WTC11 (cell line): ENCODE data around the gene PDLIM5.

Experiments used
- ATF2 ChIP-seq: sonication (generic); formaldehyde crosslinking; IDR thresholded peaks from 2 replicates; pipeline ENCODE4 v1.8.1; 2022; ENCODE audit warnings: low read depth, missing genetic modification reagents, borderline replicate concordance
- CREB1 ChIP-seq: sonication (generic); formaldehyde crosslinking; IDR thresholded peaks from 2 replicates; pipeline ENCODE4 v1.8.0; 2023; ENCODE audit warnings: mild to moderate bottlenecking, missing genetic modification reagents
- ESRRA ChIP-seq: sonication (generic); formaldehyde crosslinking; IDR thresholded peaks from 2 replicates; pipeline ENCODE4 v1.8.1; 2022; ENCODE audit warnings: mild to moderate bottlenecking, missing genetic modification reagents, borderline replicate concordance
- RELA ChIP-seq: sonication (generic); formaldehyde crosslinking; IDR thresholded peaks from 2 replicates; pipeline ENCODE4 v1.8.1; 2022; ENCODE audit warnings: missing genetic modification reagents, mild to moderate bottlenecking, borderline replicate concordance
- SMAD3 ChIP-seq: sonication (generic); formaldehyde crosslinking; IDR thresholded peaks from 2 replicates; pipeline ENCODE4 v1.8.0; 2022; ENCODE audit warnings: missing genetic modification reagents, mild to moderate bottlenecking, borderline replicate concordance
- TEAD4 ChIP-seq: sonication (generic); formaldehyde crosslinking; IDR thresholded peaks from 2 replicates; pipeline ENCODE4 v1.8.0; 2022; ENCODE audit warnings: mild to moderate bottlenecking, missing genetic modification reagents
- ZNF317 ChIP-seq: sonication (generic); formaldehyde crosslinking; IDR thresholded peaks from 2 replicates; pipeline ENCODE4 v1.8.1; 2023; ENCODE audit warnings: low read depth, mild to moderate bottlenecking, moderate library complexity, missing genetic modification reagents, borderline replicate concordance
- TF ChIP-seq, protein P1 (sequence below): fragments of 200-600 bp; IDR thresholded peaks from 2 replicates; pipeline ENCODE4 v1.8.0; 2022; ENCODE audit warnings: antibody characterized with exemption
- TF ChIP-seq, protein P2 (sequence below): sonication (generic); formaldehyde crosslinking; IDR thresholded peaks from 2 replicates; pipeline ENCODE4 v1.8.0; 2022; ENCODE audit warnings: mild to moderate bottlenecking, missing genetic modification reagents
- TF ChIP-seq, protein P3 (sequence below): sonication (generic); formaldehyde crosslinking; IDR thresholded peaks from 2 replicates; pipeline ENCODE4 v1.8.0; 2022; ENCODE audit warnings: mild to moderate bottlenecking, missing genetic modification reagents

GRCh38 chr4:94504545-94504944, 52.8 kb downstream of the PDLIM5 start:
- TF ChIP-seq CREB1 (CRISPR knock-in tag) (no peak), ESRRA (CRISPR knock-in tag) (no peak), ATF2 (CRISPR knock-in tag) (no peak), SMAD3 (no peak), TEAD4 (CRISPR knock-in tag) (no peak), ZNF317 (CRISPR knock-in tag) (no peak), RELA (CRISPR knock-in tag) (no peak)
- TF ChIP-seq, protein P1, sequence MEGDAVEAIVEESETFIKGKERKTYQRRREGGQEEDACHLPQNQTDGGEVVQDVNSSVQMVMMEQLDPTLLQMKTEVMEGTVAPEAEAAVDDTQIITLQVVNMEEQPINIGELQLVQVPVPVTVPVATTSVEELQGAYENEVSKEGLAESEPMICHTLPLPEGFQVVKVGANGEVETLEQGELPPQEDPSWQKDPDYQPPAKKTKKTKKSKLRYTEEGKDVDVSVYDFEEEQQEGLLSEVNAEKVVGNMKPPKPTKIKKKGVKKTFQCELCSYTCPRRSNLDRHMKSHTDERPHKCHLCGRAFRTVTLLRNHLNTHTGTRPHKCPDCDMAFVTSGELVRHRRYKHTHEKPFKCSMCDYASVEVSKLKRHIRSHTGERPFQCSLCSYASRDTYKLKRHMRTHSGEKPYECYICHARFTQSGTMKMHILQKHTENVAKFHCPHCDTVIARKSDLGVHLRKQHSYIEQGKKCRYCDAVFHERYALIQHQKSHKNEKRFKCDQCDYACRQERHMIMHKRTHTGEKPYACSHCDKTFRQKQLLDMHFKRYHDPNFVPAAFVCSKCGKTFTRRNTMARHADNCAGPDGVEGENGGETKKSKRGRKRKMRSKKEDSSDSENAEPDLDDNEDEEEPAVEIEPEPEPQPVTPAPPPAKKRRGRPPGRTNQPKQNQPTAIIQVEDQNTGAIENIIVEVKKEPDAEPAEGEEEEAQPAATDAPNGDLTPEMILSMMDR, result no peak
- TF ChIP-seq, protein P2, sequence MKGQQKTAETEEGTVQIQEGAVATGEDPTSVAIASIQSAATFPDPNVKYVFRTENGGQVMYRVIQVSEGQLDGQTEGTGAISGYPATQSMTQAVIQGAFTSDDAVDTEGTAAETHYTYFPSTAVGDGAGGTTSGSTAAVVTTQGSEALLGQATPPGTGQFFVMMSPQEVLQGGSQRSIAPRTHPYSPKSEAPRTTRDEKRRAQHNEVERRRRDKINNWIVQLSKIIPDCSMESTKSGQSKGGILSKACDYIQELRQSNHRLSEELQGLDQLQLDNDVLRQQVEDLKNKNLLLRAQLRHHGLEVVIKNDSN (CRISPR knock-in tag), result no peak
- TF ChIP-seq, protein P3, sequence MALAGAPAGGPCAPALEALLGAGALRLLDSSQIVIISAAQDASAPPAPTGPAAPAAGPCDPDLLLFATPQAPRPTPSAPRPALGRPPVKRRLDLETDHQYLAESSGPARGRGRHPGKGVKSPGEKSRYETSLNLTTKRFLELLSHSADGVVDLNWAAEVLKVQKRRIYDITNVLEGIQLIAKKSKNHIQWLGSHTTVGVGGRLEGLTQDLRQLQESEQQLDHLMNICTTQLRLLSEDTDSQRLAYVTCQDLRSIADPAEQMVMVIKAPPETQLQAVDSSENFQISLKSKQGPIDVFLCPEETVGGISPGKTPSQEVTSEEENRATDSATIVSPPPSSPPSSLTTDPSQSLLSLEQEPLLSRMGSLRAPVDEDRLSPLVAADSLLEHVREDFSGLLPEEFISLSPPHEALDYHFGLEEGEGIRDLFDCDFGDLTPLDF (CRISPR knock-in tag), result no peak
